ENCODE results near the gene GFRA4. TPM values are rescaled to one million over a fixed set of nuclear protein-coding genes. Genes with fewer than 3 reads are reported as not detected.
"Not testable (repeated sequence)": the region's sequence is repeated elsewhere in the genome, so short reads cannot be mapped to it uniquely, and the experiment has no call there.

Gene GFRA4
- total RNA-seq, 1 donor from 2014 or later, result not detected

DNA sequence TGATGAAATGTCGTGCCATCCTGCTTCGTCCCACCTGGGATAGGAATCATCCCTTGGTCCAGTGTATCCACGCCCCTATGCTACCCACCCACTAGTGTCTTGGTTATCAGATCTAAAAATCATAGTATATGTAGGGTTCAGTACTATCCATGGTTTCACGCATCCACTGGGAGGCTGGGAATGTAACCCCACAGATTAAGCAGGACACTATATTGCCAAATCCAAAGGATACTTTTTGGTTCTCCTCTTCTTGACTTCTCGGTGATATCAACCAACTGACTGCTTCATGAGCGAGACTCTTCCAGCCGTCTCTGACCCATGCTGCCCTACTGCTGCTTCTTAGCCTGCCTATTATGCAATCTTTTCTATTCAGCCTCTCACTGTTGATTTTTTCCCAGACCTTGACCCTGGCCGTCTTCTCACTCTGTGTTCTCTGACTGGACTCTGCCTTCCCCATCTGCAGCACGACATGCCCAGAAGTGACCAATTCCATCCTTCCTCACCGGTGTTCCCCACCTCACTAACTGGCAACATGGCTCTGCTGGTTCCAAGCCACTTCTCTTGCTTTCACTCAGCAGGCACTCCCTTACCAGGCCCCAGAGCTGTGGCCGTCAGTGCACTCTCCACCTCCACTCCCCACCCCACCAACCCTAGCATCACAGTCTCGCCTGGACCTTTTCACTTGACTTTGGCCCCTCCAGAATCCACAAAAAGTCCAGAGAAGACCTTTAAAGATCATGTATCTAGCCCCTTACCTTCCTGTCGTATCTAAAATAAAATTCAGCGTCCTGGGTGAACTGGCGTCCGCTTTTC lies 34.5 kb downstream of the GFRA4 start:
- H3K27me3 ChIP-seq, result no peaks in the 10 kb centered on the region
- H3K4me3 ChIP-seq, result no peak overlapping the region
- H3K9me3 ChIP-seq, result no peaks in the 10 kb centered on the region
- H3K36me3 ChIP-seq, result no peaks in the 10 kb centered on the region
- DNase-seq, result no peak
- TF ChIP-seq, protein P1, sequence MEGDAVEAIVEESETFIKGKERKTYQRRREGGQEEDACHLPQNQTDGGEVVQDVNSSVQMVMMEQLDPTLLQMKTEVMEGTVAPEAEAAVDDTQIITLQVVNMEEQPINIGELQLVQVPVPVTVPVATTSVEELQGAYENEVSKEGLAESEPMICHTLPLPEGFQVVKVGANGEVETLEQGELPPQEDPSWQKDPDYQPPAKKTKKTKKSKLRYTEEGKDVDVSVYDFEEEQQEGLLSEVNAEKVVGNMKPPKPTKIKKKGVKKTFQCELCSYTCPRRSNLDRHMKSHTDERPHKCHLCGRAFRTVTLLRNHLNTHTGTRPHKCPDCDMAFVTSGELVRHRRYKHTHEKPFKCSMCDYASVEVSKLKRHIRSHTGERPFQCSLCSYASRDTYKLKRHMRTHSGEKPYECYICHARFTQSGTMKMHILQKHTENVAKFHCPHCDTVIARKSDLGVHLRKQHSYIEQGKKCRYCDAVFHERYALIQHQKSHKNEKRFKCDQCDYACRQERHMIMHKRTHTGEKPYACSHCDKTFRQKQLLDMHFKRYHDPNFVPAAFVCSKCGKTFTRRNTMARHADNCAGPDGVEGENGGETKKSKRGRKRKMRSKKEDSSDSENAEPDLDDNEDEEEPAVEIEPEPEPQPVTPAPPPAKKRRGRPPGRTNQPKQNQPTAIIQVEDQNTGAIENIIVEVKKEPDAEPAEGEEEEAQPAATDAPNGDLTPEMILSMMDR (IDR thresholded peaks at IDR 0.05), result no peak
- H3K4me1 ChIP-seq, result no peaks in the 10 kb centered on the region
- no peak overlapping the region for H3K27ac ChIP-seq
- intact Hi-C loops (cut with DNase I), result no loop called here
- no peak for ATAC-seq

DNA sequence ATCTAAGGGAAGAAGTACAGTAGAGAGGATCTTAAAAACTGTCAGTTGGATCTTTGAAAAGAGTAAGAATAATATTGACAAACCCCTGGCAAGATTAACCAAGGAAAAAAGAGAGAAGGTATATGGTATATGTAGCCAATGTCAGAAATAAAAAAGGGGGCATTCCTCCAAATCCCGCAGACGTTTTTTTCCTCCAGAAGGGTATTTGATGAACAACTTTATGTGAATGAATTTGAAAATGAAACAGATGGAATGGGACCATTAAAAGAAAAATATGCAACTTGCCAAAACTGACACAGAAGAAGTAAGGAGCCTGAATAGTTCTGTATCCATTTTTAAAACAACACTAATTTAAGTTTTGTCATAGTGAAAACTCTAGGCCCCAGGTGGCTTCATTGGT lies 35.7 kb downstream of the GFRA4 start:
- Histone ChIP-seq H3K4me3 (no peak overlapping the region), H3K27ac (no peak overlapping the region), H3K9me3 (no peaks in the 10 kb centered on the region), H3K36me3 (no peaks in the 10 kb centered on the region), H3K27me3 (no peaks in the 10 kb centered on the region), H3K4me1 (no peaks in the 10 kb centered on the region)
- DNase-seq, result no peak
- intact Hi-C loops (cut with DNase I), result no loop called here
- TF ChIP-seq, protein P1 (IDR thresholded peaks at IDR 0.05), result no peak
- ATAC-seq, result no peak

DNA sequence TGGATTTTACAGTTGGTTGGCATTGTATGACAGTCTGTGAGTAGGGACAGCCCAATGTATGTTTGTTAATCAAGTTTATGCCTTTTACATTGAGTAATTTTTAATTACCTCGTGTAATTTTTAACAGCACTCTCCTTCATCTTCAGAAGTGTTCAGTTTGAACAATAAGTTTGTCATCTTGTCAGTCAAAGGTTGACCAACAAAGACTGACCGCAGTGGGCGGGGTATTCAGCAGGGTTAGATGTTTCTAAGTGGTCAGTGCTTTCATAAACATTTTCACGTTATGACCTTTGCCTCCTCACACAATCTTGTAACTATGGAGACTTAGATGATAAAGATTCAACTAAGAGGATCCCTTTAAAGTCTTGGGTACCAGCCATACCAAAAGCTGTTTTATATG lies 40.8 kb downstream of the GFRA4 start:
- peaks cover 3% of the 10 kb centered on the region for H3K36me3 ChIP-seq
- intact Hi-C loops (cut with DNase I), result no loop called here
- no peak for DNase-seq
- TF ChIP-seq, protein P1 (IDR thresholded peaks at IDR 0.05), result no peak
- H3K9me3 ChIP-seq, result no peaks in the 10 kb centered on the region
- no peaks in the 10 kb centered on the region for H3K4me1 ChIP-seq
- H3K27me3 ChIP-seq, result no peaks in the 10 kb centered on the region
- no peak for ATAC-seq
- no peak overlapping the region for H3K4me3 ChIP-seq
- no peak overlapping the region for H3K27ac ChIP-seq

DNA sequence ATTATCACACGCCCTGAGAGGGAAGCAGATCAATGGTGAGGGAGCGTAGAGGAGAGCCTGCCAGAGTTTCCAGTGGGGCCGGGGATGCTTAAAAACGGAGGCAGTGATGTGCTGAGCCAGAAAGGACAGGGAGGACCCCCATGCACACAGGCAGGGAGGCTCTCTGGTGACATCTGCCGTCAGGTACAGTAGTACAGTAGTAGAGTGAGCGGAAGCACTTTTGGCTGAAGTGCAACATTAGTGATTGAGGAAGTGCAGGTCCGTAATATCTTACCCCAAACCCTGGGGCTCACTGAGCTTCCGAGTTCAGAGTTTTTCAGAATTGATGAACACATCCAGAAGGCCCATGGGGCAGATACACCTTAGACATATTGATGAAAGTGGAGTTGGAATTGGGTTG lies 42.1 kb downstream of the GFRA4 start:
- TF ChIP-seq, protein P1 (IDR thresholded peaks at IDR 0.05), result no peak
- Histone ChIP-seq H3K27ac (no peak overlapping the region), H3K4me3 (no peak overlapping the region), H3K36me3 (peaks cover 3% of the 10 kb centered on the region), H3K4me1 (no peaks in the 10 kb centered on the region), H3K9me3 (no peaks in the 10 kb centered on the region), H3K27me3 (no peaks in the 10 kb centered on the region)
- DNase-seq (no peak), ATAC-seq (no peak)
- intact Hi-C loops (cut with DNase I), result no loop called here

DNA sequence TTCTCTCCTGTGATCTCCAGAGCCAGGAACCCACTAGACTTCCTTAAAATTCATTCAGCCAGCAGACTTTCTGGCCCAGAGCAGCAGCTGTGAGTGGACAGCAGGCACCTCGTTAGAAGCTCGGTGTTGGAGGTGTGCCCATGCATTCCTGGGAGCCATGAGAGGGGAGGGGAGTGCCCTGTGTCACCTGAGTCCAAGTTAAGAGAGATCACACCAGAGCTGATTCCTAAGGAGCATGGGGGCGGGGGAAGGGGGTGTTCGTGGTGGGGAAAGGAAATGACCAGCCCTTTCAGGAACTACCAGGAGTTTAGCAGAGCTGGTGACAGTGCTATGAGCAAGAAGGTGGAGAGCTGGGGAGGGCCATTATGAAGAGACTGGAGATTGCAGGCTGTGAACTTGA lies 46.9 kb downstream of the GFRA4 start:
- H3K9me3 ChIP-seq, result no peaks in the 10 kb centered on the region
- no peak overlapping the region for H3K27ac ChIP-seq
- no peak overlapping the region for H3K4me3 ChIP-seq
- TF ChIP-seq, protein P1 (IDR thresholded peaks at IDR 0.05), result no peak
- H3K36me3 ChIP-seq, result peaks cover 3% of the 10 kb centered on the region
- H3K4me1 ChIP-seq, result no peaks in the 10 kb centered on the region
- no peaks in the 10 kb centered on the region for H3K27me3 ChIP-seq
- ATAC-seq (peak; percentile 92), DNase-seq (peak; percentile 87)
- intact Hi-C loops (cut with DNase I), result no loop called here

DNA sequence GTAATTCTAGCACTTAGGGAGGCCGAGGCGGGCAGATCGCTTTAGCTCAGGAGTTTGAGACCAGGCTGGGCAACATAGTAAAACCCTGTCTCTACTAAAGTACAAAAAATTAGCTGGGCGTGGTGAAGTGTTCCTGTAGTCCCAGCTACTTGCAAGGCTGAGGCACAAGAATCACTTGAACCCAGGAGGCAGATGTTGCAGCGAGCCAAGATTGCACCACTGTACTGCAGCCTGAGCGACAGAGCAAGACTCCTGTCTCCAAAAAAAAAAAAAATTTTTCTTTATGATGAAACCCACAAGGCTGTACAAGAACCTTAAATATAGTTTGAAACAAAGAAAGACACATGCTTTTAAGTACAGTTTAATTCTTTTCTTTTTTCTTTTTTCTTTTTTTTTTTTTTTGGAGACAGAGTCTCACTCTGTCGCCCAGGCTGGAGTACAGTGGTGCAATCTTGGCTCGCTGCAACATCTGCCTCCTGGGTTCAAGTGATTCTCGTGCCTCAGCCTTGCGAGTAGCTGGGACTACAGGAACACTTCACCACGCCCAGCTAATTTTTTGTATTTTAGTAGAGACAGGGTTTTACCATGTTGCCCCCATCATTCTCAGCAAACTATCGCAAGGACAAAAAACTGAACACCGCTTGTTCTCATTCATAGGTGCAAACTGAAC lies 47.9 kb downstream of the GFRA4 start:
- H3K27me3 ChIP-seq; H3K4me3 ChIP-seq; H3K36me3 ChIP-seq; ATAC-seq; H3K9me3 ChIP-seq; intact Hi-C loops (cut with DNase I); H3K4me1 ChIP-seq; DNase-seq: not testable (repeated sequence)
- peak overlapping the region; percentile 7 for H3K27ac ChIP-seq

Measured in upper lobe of right lung (tissue), 1 donor.